Neuronal stem cell (in vitro differentiated cells): ENCODE measurements around the gene HTRA3.
A peak's percentile ranks its signal among the peaks of the same experiment; 100 is the strongest.

Source experiments
- DNase-seq: peaks from one replicate; pipeline ENCODE4 v3.0.0-alpha.2; 2013; ENCODE audit warnings: low spot score
- H2AFZ ChIP-seq: one replicate; pipeline ENCODE4 v1.6.1; 2013; ENCODE audit warnings: mild to moderate bottlenecking, low read length, inconsistent platforms
- H2AK5ac ChIP-seq: 2 replicates; pipeline ENCODE4 v1.6.1; 2013; ENCODE audit warnings: low read depth, mild to moderate bottlenecking, inconsistent platforms, low read length, moderate library complexity, mixed read lengths
- H2BK120ac ChIP-seq: 2 replicates; pipeline ENCODE4 v1.6.1; 2013; ENCODE audit warnings: low read depth, mild to moderate bottlenecking, inconsistent platforms, low read length, moderate library complexity, mixed read lengths
- H2BK12ac ChIP-seq: one replicate; pipeline ENCODE4 v1.6.1; 2013; ENCODE audit warnings: low read length, inconsistent platforms
- H2BK15ac ChIP-seq: 2 replicates; pipeline ENCODE4 v1.6.1; 2013; ENCODE audit warnings: mild to moderate bottlenecking, low read length, inconsistent platforms, mixed read lengths
- H2BK5ac ChIP-seq: one replicate; pipeline ENCODE4 v1.6.1; 2013; ENCODE audit warnings: inconsistent platforms, mild to moderate bottlenecking, low read length, moderate library complexity
- H3K14ac ChIP-seq: one replicate; pipeline ENCODE4 v1.6.1; 2013; ENCODE audit warnings: low read length, inconsistent platforms
- H3K18ac ChIP-seq: 2 replicates; pipeline ENCODE4 v1.6.1; 2013; ENCODE audit warnings: low read length, inconsistent platforms
- H3K23ac ChIP-seq: 2 replicates; pipeline ENCODE4 v1.6.1; 2013; ENCODE audit warnings: low read depth, mild to moderate bottlenecking, mixed read lengths, low read length, inconsistent platforms; ENCODE audit not compliant: poor library complexity
- H3K27ac ChIP-seq: replicated peaks from 3 replicates; pipeline ENCODE4 v1.5.1; 2013; ENCODE audit warnings: low read length, inconsistent platforms
- H3K27me3 ChIP-seq, 3 experiments: 2 replicates each; pipeline ENCODE4 v1.6.1; 2013; ENCODE audit warnings: low read length in 3 of 3, mild to moderate bottlenecking in 2 of 3, inconsistent platforms in 1 of 3, low read depth in 1 of 3, mixed read lengths in 1 of 3, moderate library complexity in 1 of 3; ENCODE audit not compliant: control insufficient read depth in 3 of 3, insufficient read depth in 3 of 3
- H3K36me3 ChIP-seq, 2 donors: replicated peaks in 1 of 2; 2 replicates each; pipeline ENCODE4 v1.6.1; 2013; ENCODE audit warnings: low read length in 2 of 2; ENCODE audit not compliant: control insufficient read depth in 2 of 2, insufficient read depth in 2 of 2
- H3K4ac ChIP-seq: 2 replicates; pipeline ENCODE4 v1.6.1; 2013; ENCODE audit warnings: inconsistent platforms, mild to moderate bottlenecking, low read length, moderate library complexity
- H3K4me1 ChIP-seq, 2 donors: 1 replicate in 1 of 2; 2 replicates in 1 of 2; pipeline ENCODE4 v1.6.1; 2013; ENCODE audit warnings: low read length in 2 of 2, low read depth in 1 of 2; ENCODE audit not compliant: control insufficient read depth in 2 of 2, insufficient read depth in 1 of 2
- H3K4me2 ChIP-seq: one replicate; pipeline ENCODE4 v1.6.1; 2013; ENCODE audit warnings: mild to moderate bottlenecking, low read length, inconsistent platforms; ENCODE audit not compliant: insufficient read depth, poor library complexity, severe bottlenecking
- H3K4me3 ChIP-seq, 2 donors: 2 replicates each; pipeline ENCODE4 v1.5.1; 2013; ENCODE audit warnings: low read length in 2 of 2, mild to moderate bottlenecking in 2 of 2, inconsistent platforms in 1 of 2, moderate library complexity in 1 of 2
- H3K79me1 ChIP-seq: one replicate; pipeline ENCODE4 v1.6.1; 2013; ENCODE audit warnings: low read depth, mild to moderate bottlenecking, inconsistent platforms, low read length, moderate library complexity
- H3K9ac ChIP-seq: one replicate; pipeline ENCODE4 v1.6.1; 2013; ENCODE audit warnings: mild to moderate bottlenecking, low read depth, low read length, inconsistent platforms; ENCODE audit not compliant: poor library complexity
- H3K9me3 ChIP-seq, 2 donors: replicated peaks in 1 of 2; 2 replicates each; pipeline versions ENCODE3 to v1.6.1; 2013; ENCODE audit warnings: low read length in 2 of 2, mild to moderate bottlenecking in 2 of 2, inconsistent platforms in 1 of 2, low read depth in 1 of 2, mixed read lengths in 1 of 2, moderate library complexity in 1 of 2; ENCODE audit not compliant: control insufficient read depth in 2 of 2, insufficient read depth in 1 of 2
- H4K8ac ChIP-seq: one replicate; pipeline ENCODE4 v1.6.1; 2013; ENCODE audit warnings: low read depth, mild to moderate bottlenecking, inconsistent platforms, low read length, moderate library complexity
- H4K91ac ChIP-seq: one replicate; pipeline ENCODE4 v1.6.1; 2013; ENCODE audit warnings: low read length, low read depth, mild to moderate bottlenecking, inconsistent platforms; ENCODE audit not compliant: poor library complexity
- WGBS, 2 donors: extraction: QIAGEN DNeasy Blood & Tissue Kit; methylation state at CpG; one replicate each; pipeline ENCODE4 v1.1.7; 2013; ENCODE audit warnings: missing lambda C conversion rate in 2 of 2, mixed read lengths in 1 of 2; ENCODE audit not compliant: insufficient read length in 2 of 2, insufficient replicate concordance in 1 of 2; ENCODE audit errors: extremely low coverage in 2 of 2; 5-methylcytosine and 5-hydroxymethylcytosine counted together

Gene HTRA3

DNA sequence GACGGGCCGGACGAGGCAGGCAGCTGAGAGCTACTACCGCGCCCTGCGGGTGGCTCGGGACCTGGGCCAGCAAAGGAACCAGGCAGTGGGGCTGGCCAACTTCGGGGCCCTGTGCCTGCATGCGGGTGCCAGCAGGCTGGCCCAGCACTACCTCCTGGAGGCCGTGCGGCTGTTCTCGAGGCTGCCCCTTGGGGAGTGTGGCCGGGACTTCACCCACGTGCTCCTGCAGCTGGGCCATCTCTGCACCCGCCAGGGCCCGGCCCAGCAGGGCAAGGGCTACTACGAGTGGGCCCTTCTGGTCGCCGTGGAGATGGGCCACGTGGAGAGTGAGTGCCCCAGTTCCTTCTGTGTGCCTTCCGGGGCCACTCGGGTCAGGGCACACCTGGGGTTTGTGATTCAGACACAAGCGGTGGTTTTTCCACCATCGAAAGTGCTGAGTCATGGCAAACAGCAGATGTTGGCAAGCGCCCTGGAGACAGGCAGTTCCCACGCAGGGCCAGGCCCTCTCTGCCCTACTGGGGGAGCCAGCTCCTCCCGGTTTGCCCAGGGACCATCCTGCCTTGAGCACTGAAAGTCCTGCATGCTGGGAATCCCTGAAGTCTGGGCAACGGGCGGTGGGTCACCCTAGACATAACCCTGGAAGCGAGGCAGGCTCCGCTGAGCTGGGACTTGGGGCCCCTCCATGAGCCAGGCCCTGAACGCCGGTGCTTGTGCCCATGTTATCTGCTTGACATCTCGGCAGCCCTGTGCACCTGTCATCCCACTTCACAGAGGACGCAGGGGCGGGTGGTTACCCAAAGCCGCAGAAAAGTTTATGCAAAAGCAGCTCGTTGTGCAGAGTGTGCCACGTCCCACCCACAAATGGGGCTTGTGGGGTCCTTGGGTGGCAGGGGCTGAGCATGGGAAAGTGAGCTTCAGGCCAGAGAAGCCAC lies 41.0 kb upstream of the HTRA3 start:
- peak overlapping the region; percentile 92 for H3K18ac ChIP-seq
- H2BK5ac ChIP-seq, result peak overlapping the region; percentile 27
- peak overlapping the region; percentile 68 for H3K9ac ChIP-seq
- H3K23ac ChIP-seq, result peak overlapping the region; percentile 86
- H2AFZ ChIP-seq, result no peak overlapping the region
- H3K14ac ChIP-seq, result peak overlapping the region; percentile 95
- peak overlapping the region; percentile 55 for H4K8ac ChIP-seq
- H2BK120ac ChIP-seq, result peak overlapping the region; percentile 81
- H2AK5ac ChIP-seq, result peak overlapping the region; percentile 88
- H3K9me3 ChIP-seq, result no peaks in the 10 kb centered on the region
- H3K4me1 ChIP-seq, result peaks cover 14 to 21% of the 10 kb centered on the region in 2 donors
- no CpG with 5 or more reads among the region's 39 CpGs for WGBS, 2 donors
- no peak for DNase-seq
- no peak overlapping the region for H3K4me2 ChIP-seq
- peak overlapping the region; percentile 81 for H4K91ac ChIP-seq
- no peaks in the 10 kb centered on the region for H3K27me3 ChIP-seq
- H2BK15ac ChIP-seq, result peak overlapping the region; percentile 98
- H3K36me3 ChIP-seq, result no peaks in the 10 kb centered on the region
- no peak overlapping the region for H3K27ac ChIP-seq
- H3K4ac ChIP-seq, result peak overlapping the region; percentile 96
- no peak overlapping the region for H3K4me3 ChIP-seq
- peak overlapping the region; percentile 82 for H2BK12ac ChIP-seq
- peaks cover 3% of the 10 kb centered on the region for H3K79me1 ChIP-seq

DNA sequence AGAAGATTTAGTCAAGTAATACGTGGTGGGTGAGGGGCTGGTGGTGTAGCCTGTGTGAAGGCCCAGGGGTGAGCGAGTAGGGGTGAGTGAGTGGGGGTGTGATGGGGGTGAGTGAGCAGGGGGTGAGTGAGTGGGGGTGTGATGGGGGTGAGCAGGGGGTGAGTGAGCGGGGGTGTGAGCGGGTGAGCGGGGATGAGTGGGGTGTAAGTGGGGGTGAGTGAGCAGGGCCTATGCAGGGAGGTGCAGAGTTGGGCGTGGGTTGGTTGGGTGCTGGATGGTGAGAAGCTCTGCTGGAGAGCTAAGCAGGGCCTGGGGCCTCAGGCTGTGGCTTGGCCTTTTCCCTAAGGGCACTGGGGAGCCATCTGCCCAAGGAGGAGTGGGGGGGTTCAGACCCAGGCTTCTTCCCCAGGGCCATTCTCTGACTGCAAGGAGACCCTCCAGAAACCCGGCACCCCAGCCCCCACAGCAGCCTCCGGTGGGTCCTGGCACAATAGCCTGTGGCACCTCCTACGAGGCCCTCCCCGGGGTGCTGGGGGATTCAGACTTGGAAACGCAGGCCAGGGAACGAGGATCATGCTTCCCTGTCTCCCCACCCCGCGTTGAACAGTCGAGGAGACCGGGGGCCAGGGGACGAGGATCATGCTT lies 40.1 kb upstream of the HTRA3 start:
- Histone ChIP-seq H2BK120ac (no peak overlapping the region), H3K18ac (peak overlapping the region; percentile 6), H3K9me3 (no peaks in the 10 kb centered on the region), H4K8ac (no peak overlapping the region), H3K36me3 (no peaks in the 10 kb centered on the region), H2BK12ac (no peak overlapping the region), H4K91ac (peak overlapping the region; percentile 16), H3K4me2 (no peak overlapping the region), H2BK5ac (no peak overlapping the region), H3K4me1 (peaks cover 14 to 21% of the 10 kb centered on the region in 2 donors), H3K9ac (no peak overlapping the region), H2BK15ac (no peak overlapping the region), H3K4me3 (no peak overlapping the region), H3K14ac (no peak overlapping the region), H3K23ac (no peak overlapping the region), H2AK5ac (no peak overlapping the region), H3K27me3 (no peaks in the 10 kb centered on the region), H3K27ac (no peak overlapping the region), H3K4ac (peak overlapping the region; percentile 14), H3K79me1 (peaks cover 3% of the 10 kb centered on the region), H2AFZ (no peak overlapping the region)
- no peak for DNase-seq
- WGBS, 2 donors, result 100% methylated on average over 2 of the region's 17 CpGs; no CpG with 5 or more reads in 1 of the 2 donors

DNA sequence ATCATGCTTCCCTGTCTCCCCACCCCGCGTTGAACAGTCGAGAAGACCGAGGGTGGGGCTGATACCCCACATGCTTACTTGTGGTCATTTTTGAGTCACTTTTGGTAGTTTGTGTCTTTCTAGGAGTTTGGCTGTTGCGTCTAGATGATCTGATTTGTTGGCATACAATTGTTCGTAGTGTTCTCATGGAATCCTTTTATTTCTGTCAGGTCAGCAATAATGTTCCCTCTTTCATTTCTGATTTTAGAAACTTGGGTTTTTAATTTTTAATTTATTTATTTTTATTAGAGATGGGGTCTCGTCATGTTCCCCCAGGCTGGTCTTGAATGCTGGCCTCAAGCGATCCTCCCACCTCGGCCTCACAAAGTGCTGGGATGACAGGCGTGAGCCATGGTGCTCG lies 39.5 kb upstream of the HTRA3 start:
- no peak overlapping the region for H2BK120ac ChIP-seq
- no peak overlapping the region for H3K27ac ChIP-seq
- DNase-seq, result no peak
- H3K4me3 ChIP-seq, result no peak overlapping the region
- no peaks in the 10 kb centered on the region for H3K9me3 ChIP-seq
- no peak overlapping the region for H3K14ac ChIP-seq
- H2AFZ ChIP-seq, result no peak overlapping the region
- H3K79me1 ChIP-seq, result peaks cover 3% of the 10 kb centered on the region
- H4K8ac ChIP-seq, result no peak overlapping the region
- no peak overlapping the region for H4K91ac ChIP-seq
- no CpG with 5 or more reads among the region's 11 CpGs for WGBS, 2 donors
- peaks cover 14 to 21% of the 10 kb centered on the region in 2 donors for H3K4me1 ChIP-seq
- no peak overlapping the region for H3K4me2 ChIP-seq
- H2BK15ac ChIP-seq, result no peak overlapping the region
- no peak overlapping the region for H3K18ac ChIP-seq
- H2AK5ac ChIP-seq, result no peak overlapping the region
- H3K4ac ChIP-seq, result no peak overlapping the region
- no peaks in the 10 kb centered on the region for H3K36me3 ChIP-seq
- H3K9ac ChIP-seq, result no peak overlapping the region
- H2BK5ac ChIP-seq, result no peak overlapping the region
- no peaks in the 10 kb centered on the region for H3K27me3 ChIP-seq
- H2BK12ac ChIP-seq, result no peak overlapping the region
- H3K23ac ChIP-seq, result no peak overlapping the region

DNA sequence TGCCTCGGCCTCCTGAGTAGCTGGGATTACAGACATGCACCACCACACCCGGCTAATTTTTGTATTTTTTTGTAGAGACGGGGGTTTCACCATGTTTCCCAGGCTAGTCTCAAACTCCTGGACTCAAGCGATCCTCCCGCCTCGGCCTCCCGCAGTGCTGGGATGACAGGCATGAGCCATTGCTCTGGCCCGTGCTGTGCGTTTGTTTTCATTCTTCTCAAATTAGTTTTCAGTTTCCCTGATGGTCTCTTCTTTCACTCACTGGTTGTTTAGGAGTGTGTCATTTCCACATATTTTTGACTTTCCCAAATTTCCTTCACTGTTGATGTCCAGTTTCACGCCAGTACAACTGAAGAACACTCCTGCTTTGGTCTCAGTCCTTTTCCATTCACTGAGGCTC lies 38.7 kb upstream of the HTRA3 start:
- Histone ChIP-seq H3K18ac (no peak overlapping the region), H4K91ac (no peak overlapping the region), H2BK5ac (no peak overlapping the region), H3K4ac (no peak overlapping the region), H3K14ac (no peak overlapping the region), H2AK5ac (no peak overlapping the region), H3K79me1 (peaks cover 3% of the 10 kb centered on the region), H3K27ac (no peak overlapping the region), H2AFZ (no peak overlapping the region), H3K4me1 (peaks cover 8 to 16% of the 10 kb centered on the region in 2 donors), H2BK12ac (no peak overlapping the region), H3K9me3 (no peaks in the 10 kb centered on the region), H2BK15ac (no peak overlapping the region), H3K4me2 (no peak overlapping the region), H3K9ac (no peak overlapping the region), H4K8ac (no peak overlapping the region), H3K4me3 (no peak overlapping the region), H2BK120ac (no peak overlapping the region), H3K27me3 (no peaks in the 10 kb centered on the region), H3K36me3 (no peaks in the 10 kb centered on the region), H3K23ac (no peak overlapping the region)
- WGBS, 2 donors, result no CpG with 5 or more reads among the region's 10 CpGs
- no peak for DNase-seq
